Measurements from ENCODE around the gene CLINT1.

The CLINT1 gene

GRCh38 chr5:157740229-157740610 lies 118.7 kb downstream of the CLINT1 start:
- Histone ChIP-seq H4K20me1 (ENCODE audit: insufficient read depth, low read length) (no peaks in the 10 kb centered on the region), H3K4me1 (ENCODE audit: insufficient read depth, low read length, severe bottlenecking) (peaks cover 18% of the 10 kb centered on the region), H3K27me3 (ENCODE audit: insufficient read depth, low read length) (no peaks in the 10 kb centered on the region), H3K9me3 (ENCODE audit: low read length) (peaks cover 7% of the 10 kb centered on the region), H3K4me2 (ENCODE audit: low read length) (no peak overlapping the region), H3K79me2 (ENCODE audit: insufficient read depth, low read length) (no peaks in the 10 kb centered on the region), H3K36me3 (ENCODE audit: insufficient read depth, low read length) (peaks cover 33% of the 10 kb centered on the region), H2AFZ (ENCODE audit: low read length) (no peak overlapping the region), H3K9ac (ENCODE audit: low read length) (no peak overlapping the region), H3K9me2 (ENCODE audit: low read depth, low read length) (no peaks in the 10 kb centered on the region), H3K27ac (ENCODE audit: low read depth, low read length, poor library complexity, severe bottlenecking) (no peak overlapping the region), H3F3A (ENCODE audit: insufficient read depth, low read length) (no peaks in the 10 kb centered on the region), H3K4me3 (ENCODE audit: low read depth, low read length, poor library complexity, severe bottlenecking) (no peak overlapping the region)
- TF ChIP-seq CTCF (IDR thresholded peaks at IDR 0.05; ENCODE audit: low read length) (peak; percentile 60), EZH2 (IDR thresholded peaks at IDR 0.05; ENCODE audit: borderline replicate concordance, low read length) (no peak)

GRCh38 chr5:157739388-157740228 lies 119.3 kb downstream of the CLINT1 start:
- Histone ChIP-seq H3K4me2 (ENCODE audit: low read length) (no peak overlapping the region), H3K9me2 (ENCODE audit: low read depth, low read length) (no peaks in the 10 kb centered on the region), H3F3A (ENCODE audit: insufficient read depth, low read length) (no peaks in the 10 kb centered on the region), H2AFZ (ENCODE audit: low read length) (no peak overlapping the region), H3K27me3 (ENCODE audit: insufficient read depth, low read length) (no peaks in the 10 kb centered on the region), H3K36me3 (ENCODE audit: insufficient read depth, low read length) (peaks cover 33% of the 10 kb centered on the region), H3K4me3 (ENCODE audit: low read depth, low read length, poor library complexity, severe bottlenecking) (no peak overlapping the region), H3K9me3 (ENCODE audit: low read length) (peaks cover 7% of the 10 kb centered on the region), H3K79me2 (ENCODE audit: insufficient read depth, low read length) (no peaks in the 10 kb centered on the region), H3K4me1 (ENCODE audit: insufficient read depth, low read length, severe bottlenecking) (peaks cover 11% of the 10 kb centered on the region), H3K9ac (ENCODE audit: low read length) (no peak overlapping the region), H3K27ac (ENCODE audit: low read depth, low read length, poor library complexity, severe bottlenecking) (no peak overlapping the region), H4K20me1 (ENCODE audit: insufficient read depth, low read length) (no peaks in the 10 kb centered on the region)
- TF ChIP-seq EZH2 (IDR thresholded peaks at IDR 0.05; ENCODE audit: borderline replicate concordance, low read length) (no peak), CTCF (IDR thresholded peaks at IDR 0.05; ENCODE audit: low read length) (no peak)

GRCh38 chr5:157735991-157736390 lies 123.0 kb downstream of the CLINT1 start:
- Histone ChIP-seq H4K20me1 (ENCODE audit: insufficient read depth, low read length) (no peaks in the 10 kb centered on the region), H3K4me1 (ENCODE audit: insufficient read depth, low read length, severe bottlenecking) (peaks cover 5% of the 10 kb centered on the region), H2AFZ (ENCODE audit: low read length) (no peak overlapping the region), H3K27me3 (ENCODE audit: insufficient read depth, low read length) (no peaks in the 10 kb centered on the region), H3K4me2 (ENCODE audit: low read length) (no peak overlapping the region), H3K36me3 (ENCODE audit: insufficient read depth, low read length) (peaks cover 36% of the 10 kb centered on the region), H3K4me3 (ENCODE audit: low read depth, low read length, poor library complexity, severe bottlenecking) (no peak overlapping the region), H3F3A (ENCODE audit: insufficient read depth, low read length) (no peaks in the 10 kb centered on the region), H3K9me2 (ENCODE audit: low read depth, low read length) (no peaks in the 10 kb centered on the region), H3K27ac (ENCODE audit: low read depth, low read length, poor library complexity, severe bottlenecking) (no peak overlapping the region), H3K9me3 (ENCODE audit: low read length) (peaks cover 7% of the 10 kb centered on the region), H3K79me2 (ENCODE audit: insufficient read depth, low read length) (no peaks in the 10 kb centered on the region), H3K9ac (ENCODE audit: low read length) (no peak overlapping the region)
- no peak for TF ChIP-seq EZH2 (IDR thresholded peaks at IDR 0.05; ENCODE audit: borderline replicate concordance, low read length)
- TF ChIP-seq CTCF (IDR thresholded peaks at IDR 0.05; ENCODE audit: low read length): no peak

Measured in OCI-LY1 (cell line).